ENCODE measurements around the gene LPP.

- TF ChIP-seq CTCF (IDR thresholded peaks at IDR 0.05) (no peak), ZFX (IDR thresholded peaks at IDR 0.05; ENCODE audit: borderline replicate concordance) (no peak)
Observed at GRCh38 chr3:188280627-188281026, 126.7 kb downstream of the LPP start.

Data from 22Rv1 (cell line).